GM19239 (cell line): ENCODE measurements around the gene DPP6.

Source experiments
- DNase-seq: peaks from one replicate; pipeline ENCODE4 v3.0.0; 2011; ENCODE audit warnings: low spot score; ENCODE audit not compliant: insufficient read length
- FAIRE-seq: peaks from 2 replicates; lab custom pipeline; 2011; peaks lifted over from hg19 to GRCh38; lab: Jason Lieb, UNC

Gene DPP6

GRCh38 chr7:154832557-154833138, 780.5 kb downstream of the DPP6 start:
- no peak for DNase-seq
- no peak for FAIRE-seq

- no peak for DNase-seq
- FAIRE-seq = no peak
These were observed 783.8 kb downstream of the DPP6 start for GRCh38 chr7:154836021-154836448.

- no peak for DNase-seq
- no peak for FAIRE-seq
These were observed 784.9 kb downstream of the DPP6 start for GRCh38 chr7:154837087-154837486.

DNA sequence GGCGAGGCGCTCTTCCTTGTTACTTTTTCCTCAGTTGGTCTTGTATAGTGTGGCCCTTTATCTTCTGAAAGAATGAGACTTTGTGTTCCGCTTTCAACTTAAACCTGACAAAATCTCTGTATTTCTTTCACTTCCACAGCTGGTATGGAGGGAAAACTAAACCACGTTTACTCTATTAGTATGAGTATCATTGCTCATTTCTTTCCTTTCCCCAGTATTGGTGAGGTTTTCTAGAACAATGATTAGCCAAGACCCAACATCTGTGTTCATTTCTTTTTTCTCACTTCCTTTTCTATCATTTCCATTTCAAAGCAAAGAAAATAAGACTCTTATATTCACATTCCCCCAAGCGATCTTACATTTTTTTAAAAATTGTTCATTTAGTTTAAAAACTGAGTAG, 785.4 kb downstream of the DPP6 start:
- peak; percentile 73 for FAIRE-seq

DNA sequence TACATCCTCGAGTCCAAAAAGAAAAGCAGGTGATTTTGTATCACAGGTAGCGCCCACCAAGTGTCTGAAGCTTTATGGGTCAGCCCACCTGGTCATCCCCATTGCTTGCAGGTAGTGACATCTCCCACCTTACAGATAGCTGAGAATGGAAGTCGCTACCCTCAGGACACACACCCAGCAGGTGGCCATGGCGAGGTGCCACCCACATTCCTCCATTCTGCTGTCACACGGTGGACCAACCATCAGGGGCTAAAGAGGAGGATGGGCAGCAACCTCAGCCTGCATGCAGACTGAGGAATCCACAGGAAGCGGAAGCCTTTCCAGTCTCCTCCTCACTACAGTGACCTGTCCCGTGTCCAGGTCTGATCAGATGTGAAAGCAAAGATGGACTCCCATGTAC, 787.9 kb downstream of the DPP6 start:
- FAIRE-seq = no peak
- DNase-seq = no peak

More for the DNA sequence above, 785.4 kb downstream of the DPP6 start:
- DNase-seq = no peak

DNA sequence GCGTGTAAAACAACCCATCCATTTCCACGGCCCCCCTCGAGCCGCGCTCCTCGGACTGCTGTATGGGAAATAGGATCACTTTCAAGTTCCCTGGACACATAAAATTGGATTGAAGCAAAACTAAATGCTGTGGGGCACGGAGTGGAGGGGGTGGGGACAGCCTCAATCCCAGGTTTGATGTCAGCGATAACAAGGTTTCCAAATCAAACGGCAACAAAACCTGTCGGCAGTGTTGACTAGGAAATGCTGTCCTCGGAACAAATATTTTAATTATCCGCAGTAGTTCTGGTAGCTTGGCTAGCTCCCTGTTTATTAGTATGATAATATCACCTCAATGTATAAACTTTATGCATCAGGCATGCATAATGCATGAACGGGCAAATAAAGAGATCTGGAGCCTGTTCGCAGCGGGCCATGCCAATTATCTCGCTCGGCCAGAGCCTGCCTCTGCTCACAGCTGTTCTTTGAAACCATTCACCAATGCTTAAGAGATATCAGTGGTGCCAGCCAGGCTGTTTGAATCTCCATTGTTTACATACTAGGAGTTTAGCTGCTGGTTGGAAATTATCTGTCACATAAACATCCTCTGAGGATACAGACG, 789.6 kb downstream of the DPP6 start:
- DNase-seq (no peak), FAIRE-seq (no peak)

- FAIRE-seq = no peak
- no peak for DNase-seq
These were observed 790.4 kb downstream of the DPP6 start for GRCh38 chr7:154842591-154842990.

DNA sequence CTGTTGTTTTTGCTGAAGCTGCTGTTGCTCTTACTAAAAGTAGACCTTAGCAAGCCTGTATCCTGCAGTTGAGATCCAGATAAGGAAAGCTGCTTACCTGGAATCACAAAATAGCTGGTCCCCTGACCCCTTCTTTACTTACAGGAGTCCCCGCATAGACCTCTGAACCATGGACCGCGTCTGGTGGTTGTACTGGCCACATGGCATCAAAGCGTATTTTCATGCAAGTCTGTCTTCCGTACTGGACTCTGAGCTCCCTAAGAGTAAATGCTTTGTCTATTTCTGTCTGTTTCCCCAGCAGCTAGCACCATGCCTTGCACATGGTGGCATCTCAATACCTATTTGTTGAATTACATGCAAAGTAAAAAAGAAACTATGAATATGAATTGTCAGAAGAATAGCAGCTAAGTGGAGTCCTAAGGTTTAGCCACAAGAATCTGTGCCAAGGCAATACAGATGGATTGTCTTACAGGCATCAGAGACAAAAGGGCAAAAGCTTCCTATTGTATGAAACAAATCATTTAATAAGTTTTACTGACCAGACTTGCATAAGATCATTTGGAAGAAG, 791.6 kb downstream of the DPP6 start:
- no peak for DNase-seq
- no peak for FAIRE-seq

GRCh38 chr7:154844499-154844898, 792.3 kb downstream of the DPP6 start:
- DNase-seq (no peak), FAIRE-seq (no peak)

- FAIRE-seq = no peak
- no peak for DNase-seq
These were observed 792.8 kb downstream of the DPP6 start for GRCh38 chr7:154844955-154845354.

DNA sequence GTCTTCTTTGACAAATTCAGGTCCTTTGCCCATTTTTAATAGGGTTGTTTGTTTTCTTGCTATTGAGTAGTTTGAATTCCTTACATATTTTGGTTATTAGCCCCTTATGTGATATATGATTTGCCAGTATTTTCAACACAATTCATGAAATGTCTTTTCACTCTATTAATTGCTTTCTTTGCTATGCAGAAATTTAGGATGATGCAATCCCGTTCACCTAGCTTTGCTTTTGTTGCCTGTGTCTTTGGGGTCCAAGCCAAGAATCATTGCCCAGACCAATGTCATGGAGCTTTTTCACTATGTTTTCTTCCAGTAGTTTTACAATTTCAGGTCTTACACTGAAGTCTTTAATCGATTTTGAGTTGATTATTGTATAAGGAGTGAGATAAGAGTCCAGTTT, 796.3 kb downstream of the DPP6 start:
- DNase-seq (no peak), FAIRE-seq (no peak)

DNA sequence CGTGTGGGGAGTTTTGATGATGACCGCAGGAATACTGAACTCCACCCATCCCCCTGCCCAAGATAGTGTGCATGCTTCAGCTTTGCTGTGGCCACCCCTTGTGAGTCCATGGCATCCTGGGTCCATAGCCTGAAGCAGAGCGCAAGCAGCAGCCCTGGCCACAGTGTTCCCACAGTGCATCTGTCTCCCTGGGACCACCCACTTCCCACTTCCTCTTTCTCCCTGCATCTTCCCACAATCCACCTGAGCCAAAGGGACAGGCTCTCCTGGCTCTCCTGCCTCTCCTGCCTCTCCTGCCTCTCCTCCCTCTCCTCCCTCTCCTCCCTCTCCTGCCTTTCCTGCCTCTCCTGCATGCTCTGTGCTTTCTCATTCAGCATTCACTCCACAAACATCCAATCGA, 800.0 kb downstream of the DPP6 start:
- DNase-seq (no peak), FAIRE-seq (no peak)

- FAIRE-seq (no peak), DNase-seq (no peak)
These were observed 801.0 kb downstream of the DPP6 start for GRCh38 chr7:154853063-154853726.

DNA sequence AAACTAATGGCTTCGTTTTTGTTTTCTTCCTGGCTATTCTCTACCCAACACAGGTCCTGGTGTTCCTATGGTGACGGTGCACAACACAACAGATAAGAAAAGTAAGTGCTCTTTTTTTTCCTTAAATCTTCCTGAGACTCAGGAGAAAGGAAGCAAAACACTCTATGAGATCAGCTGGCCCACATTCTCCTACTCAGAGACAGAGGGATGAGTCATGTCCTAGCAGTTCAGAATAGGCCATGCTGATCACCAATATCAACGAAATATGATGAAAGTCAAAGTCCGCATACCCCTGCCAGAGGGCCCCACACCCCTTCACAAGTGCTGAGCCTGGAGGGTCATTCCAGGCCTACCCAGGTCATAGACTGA, 801.5 kb downstream of the DPP6 start:
- no peak for FAIRE-seq
- DNase-seq = no peak

GRCh38 chr7:154854836-154855235, 802.6 kb downstream of the DPP6 start:
- DNase-seq (no peak), FAIRE-seq (no peak)

DNA sequence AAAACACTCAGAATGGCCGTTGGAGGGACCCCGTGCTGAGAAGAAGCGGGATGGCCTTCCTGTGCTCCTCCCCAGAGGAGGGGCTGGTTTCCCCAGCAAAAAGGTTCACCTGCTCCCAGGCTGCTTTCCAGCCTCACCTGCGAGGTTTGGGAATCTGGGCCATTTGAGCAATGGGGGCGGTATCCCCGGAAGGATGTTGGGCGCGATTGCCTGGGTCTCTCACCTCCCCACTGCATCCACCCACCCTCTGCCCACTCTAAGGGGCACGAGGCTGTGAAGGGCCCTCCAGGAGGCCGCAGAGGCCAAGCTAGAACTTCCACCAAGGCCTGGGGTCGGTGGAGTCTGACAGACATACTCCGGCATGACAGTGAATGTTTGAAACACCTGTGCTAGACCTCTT, 803.2 kb downstream of the DPP6 start:
- no peak for DNase-seq
- FAIRE-seq = no peak

DNA sequence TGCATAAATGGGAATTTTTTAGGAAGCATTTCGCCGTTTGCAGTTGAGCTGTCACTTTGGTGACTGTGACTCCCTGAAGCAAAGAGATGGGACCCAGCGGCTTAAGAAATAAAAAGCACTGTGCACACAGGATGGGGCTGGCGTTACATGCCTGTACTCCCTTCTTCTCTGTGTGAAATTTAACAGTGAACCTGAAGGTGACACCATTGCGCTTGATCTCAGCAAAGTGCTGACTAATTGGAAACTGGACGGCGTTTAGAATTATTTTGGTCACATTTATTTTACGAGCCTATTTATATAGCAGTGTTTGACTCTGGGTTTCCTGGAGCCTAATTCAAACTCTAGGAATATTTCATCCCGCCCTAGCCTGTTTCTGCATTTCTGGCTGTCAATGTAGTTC, 804.5 kb downstream of the DPP6 start:
- DNase-seq = no peak
- no peak for FAIRE-seq

- no peak for FAIRE-seq
- DNase-seq = no peak
These were observed 805.0 kb downstream of the DPP6 start for GRCh38 chr7:154857240-154857639.

- no peak for FAIRE-seq
- DNase-seq = no peak
These were observed 805.8 kb downstream of the DPP6 start for GRCh38 chr7:154857728-154858681.

GRCh38 chr7:154858836-154859537, 806.8 kb downstream of the DPP6 start:
- FAIRE-seq (no peak), DNase-seq (no peak)
